Neutrophil (primary cell): Measurements from ENCODE around the gene CCDC175.

Source experiments
- H3K27ac ChIP-seq: fragments of 200-600 bp; sonication (generic); 2 replicates; pipeline ENCODE4 v1.5.1; 2016; ENCODE audit warnings: mild to moderate bottlenecking, moderate library complexity
- H3K27me3 ChIP-seq: fragments of 200-600 bp; sonication (generic); 2 replicates; pipeline ENCODE4 v1.6.0; 2016; ENCODE audit warnings: mild to moderate bottlenecking
- H3K36me3 ChIP-seq: fragments of 200-600 bp; sonication (generic); 2 replicates; pipeline ENCODE4 v1.5.1; 2017
- H3K4me1 ChIP-seq, 2 experiments: fragments of 200-600 bp in 1 of 2; sonication (generic) in 1 of 2; 1 replicate in 1 of 2; 2 replicates in 1 of 2; pipeline versions ENCODE4 v1.5.1 to v1.6.1; 2013 to 2016; ENCODE audit warnings: low read depth in 1 of 2, low read length in 1 of 2, mild to moderate bottlenecking in 1 of 2, moderate library complexity in 1 of 2; ENCODE audit not compliant: control insufficient read depth in 1 of 2, insufficient read depth in 1 of 2
- H3K4me3 ChIP-seq, 2 experiments: fragments of 200-600 bp in 1 of 2; sonication (generic) in 1 of 2; 1 replicate in 1 of 2; 2 replicates in 1 of 2; pipeline ENCODE4 v1.5.1; 2013 to 2016; ENCODE audit warnings: low read depth in 1 of 2, low read length in 1 of 2, mild to moderate bottlenecking in 1 of 2, moderate library complexity in 1 of 2
- H3K9me3 ChIP-seq: fragments of 200-600 bp; sonication (generic); 2 replicates; pipeline ENCODE4 v1.5.1; 2016
- CTCF ChIP-seq: fragments of 200-600 bp; sonication (generic); IDR thresholded peaks from 2 replicates; pipeline ENCODE4 v1.5.1; 2016; ENCODE audit warnings: antibody characterized with exemption

The CCDC175 gene

GRCh38 chr14:59566296-59566695, 10.3 kb downstream of the CCDC175 start:
- TF ChIP-seq CTCF, result no peak
- H3K27ac ChIP-seq, result no peak overlapping the region
- H3K4me1 ChIP-seq, result no peaks in the 10 kb centered on the region
- H3K9me3 ChIP-seq, result no peaks in the 10 kb centered on the region
- H3K4me3 ChIP-seq, result no peak overlapping the region
- no peaks in the 10 kb centered on the region for H3K36me3 ChIP-seq
- H3K27me3 ChIP-seq, result no peaks in the 10 kb centered on the region

- H3K4me1 ChIP-seq, result no peaks in the 10 kb centered on the region
- TF ChIP-seq CTCF, result no peak
- H3K9me3 ChIP-seq, result no peaks in the 10 kb centered on the region
- H3K27ac ChIP-seq, result no peak overlapping the region
- no peak overlapping the region for H3K4me3 ChIP-seq
- no peaks in the 10 kb centered on the region for H3K36me3 ChIP-seq
- no peaks in the 10 kb centered on the region for H3K27me3 ChIP-seq
These were observed 11.5 kb downstream of the CCDC175 start for GRCh38 chr14:59565087-59565486.

- no peaks in the 10 kb centered on the region for H3K36me3 ChIP-seq
- no peak for TF ChIP-seq CTCF
- no peaks in the 10 kb centered on the region for H3K27me3 ChIP-seq
- H3K4me1 ChIP-seq, result no peaks in the 10 kb centered on the region
- no peak overlapping the region for H3K4me3 ChIP-seq
- no peak overlapping the region for H3K27ac ChIP-seq
- H3K9me3 ChIP-seq, result no peaks in the 10 kb centered on the region
These were observed 12.2 kb downstream of the CCDC175 start for GRCh38 chr14:59564366-59564765.

GRCh38 chr14:59547310-59547709, 29.3 kb downstream of the CCDC175 start:
- no peak overlapping the region for H3K27ac ChIP-seq
- no peaks in the 10 kb centered on the region for H3K9me3 ChIP-seq
- TF ChIP-seq CTCF, result no peak
- no peaks in the 10 kb centered on the region for H3K4me1 ChIP-seq
- no peaks in the 10 kb centered on the region for H3K36me3 ChIP-seq
- H3K4me3 ChIP-seq, result no peak overlapping the region
- no peaks in the 10 kb centered on the region for H3K27me3 ChIP-seq

- Histone ChIP-seq H3K4me3 (no peak overlapping the region), H3K27ac (no peak overlapping the region), H3K36me3 (no peaks in the 10 kb centered on the region), H3K4me1 (no peaks in the 10 kb centered on the region), H3K9me3 (no peaks in the 10 kb centered on the region), H3K27me3 (no peaks in the 10 kb centered on the region)
- no peak for TF ChIP-seq CTCF
These were observed 32.7 kb downstream of the CCDC175 start for GRCh38 chr14:59543873-59544272.

- TF ChIP-seq CTCF, result no peak
- no peak overlapping the region for H3K27ac ChIP-seq
- no peaks in the 10 kb centered on the region for H3K4me1 ChIP-seq
- no peaks in the 10 kb centered on the region for H3K27me3 ChIP-seq
- H3K36me3 ChIP-seq, result no peaks in the 10 kb centered on the region
- H3K4me3 ChIP-seq, result no peak overlapping the region
- no peaks in the 10 kb centered on the region for H3K9me3 ChIP-seq
These were observed 34.9 kb downstream of the CCDC175 start for GRCh38 chr14:59541731-59542130.
